Measurements from ENCODE around the gene AZU1.

- no peak for TF ChIP-seq CTCF (conservative IDR thresholded peaks at IDR 0.05; ENCODE audit: low read length)
- no peak for TF ChIP-seq EZH2phosphoT487 (IDR thresholded peaks at IDR 0.05; ENCODE audit: borderline replicate concordance)
Observed at GRCh38 chr19:876780-877314, 49.2 kb downstream of the AZU1 start.

Measured in Loucy (cell line).